Spleen (tissue), 11 donors: ENCODE data around the gene ZNF439. TPM values are rescaled to one million over a fixed set of nuclear protein-coding genes. Genes with fewer than 3 reads are reported as not detected.
"Not testable (repeated sequence)": the region's sequence is repeated elsewhere in the genome, so short reads cannot be mapped to it uniquely, and the experiment has no call there.

Experiments used
- DNase-seq: peaks from one replicate; pipeline ENCODE4 v3.0.0-alpha.2; 2020
- H3K27ac ChIP-seq, 8 donors: fragments of 200-600 bp; sonication (generic) in 7 of 8; 1 replicate in 4 of 8; 2 replicates in 4 of 8; pipeline versions ENCODE4 v1.5.0 to v1.8.0; 2016 to 2021; ENCODE audit warnings: inconsistent platforms in 4 of 8, mild to moderate bottlenecking in 4 of 8, moderate library complexity in 1 of 8
- H3K27me3 ChIP-seq, 7 donors: fragments of 200-600 bp; sonication (generic) in 6 of 7; replicated peaks in 1 of 7; 1 replicate in 4 of 7; 2 replicates in 3 of 7; pipeline versions ENCODE4 v1.5.0 to v1.8.0; 2016 to 2021; ENCODE audit warnings: inconsistent platforms in 3 of 7, mild to moderate bottlenecking in 1 of 7
- H3K36me3 ChIP-seq, 6 donors: fragments of 200-600 bp; sonication (generic) in 5 of 6; 1 replicate in 4 of 6; 2 replicates in 2 of 6; pipeline versions ENCODE4 v1.5.0 to v1.8.0; 2016 to 2021; ENCODE audit warnings: inconsistent platforms in 2 of 6
- H3K4me1 ChIP-seq, 6 donors: fragments of 200-600 bp; sonication (generic) in 5 of 6; 1 replicate in 3 of 6; 2 replicates in 3 of 6; pipeline versions ENCODE4 v1.5.0 to v1.8.0; 2016 to 2021; ENCODE audit warnings: inconsistent platforms in 3 of 6
- H3K4me3 ChIP-seq, 8 donors: fragments of 200-600 bp; sonication (generic) in 7 of 8; 1 replicate in 4 of 8; 2 replicates in 4 of 8; pipeline versions ENCODE4 v1.5.0 to v1.8.0; 2016 to 2021; ENCODE audit warnings: inconsistent platforms in 4 of 8, mild to moderate bottlenecking in 4 of 8, moderate library complexity in 2 of 8
- H3K9me3 ChIP-seq, 8 donors: fragments of 200-600 bp; sonication (generic) in 7 of 8; 1 replicate in 4 of 8; 2 replicates in 4 of 8; pipeline versions ENCODE4 v1.5.0 to v1.8.0; 2016 to 2021; ENCODE audit warnings: inconsistent platforms in 4 of 8
- CTCF ChIP-seq, 11 experiments: fragments of 200-600 bp in 7 of 11; fragments of 450-650 bp in 4 of 11; sonication (generic) in 4 of 11; IDR thresholded peaks in 8 of 11; conservative IDR thresholded peaks in 3 of 11; 1 replicate in 7 of 11; 2 replicates in 4 of 11; pipeline versions ENCODE4 v1.4.0 to v1.8.0; 2016 to 2021; ENCODE audit warnings: antibody characterized with exemption in 11 of 11, inconsistent platforms in 4 of 11, mild to moderate bottlenecking in 1 of 11
- POLR2A ChIP-seq, 3 donors: fragments of 450-650 bp; IDR thresholded peaks; one replicate each; pipeline ENCODE4 v1.5.1; 2017; ENCODE audit warnings: antibody characterized with exemption in 3 of 3, mild to moderate bottlenecking in 1 of 3
- POLR2AphosphoS5 ChIP-seq, 3 donors: sonication (generic); formaldehyde crosslinking; IDR thresholded peaks; one replicate each; pipeline ENCODE4 v1.5.1; 2017; ENCODE audit warnings: antibody characterized with exemption in 3 of 3
- WGBS, 5 donors: extraction: QIAGEN DNeasy Blood & Tissue Kit in 3 of 5; methylation state at CpG; one replicate each; pipeline versions ENCODE4 v1.1.5 to v1.1.7; 2013 to 2018; 5-methylcytosine and 5-hydroxymethylcytosine counted together
- intact Hi-C: fragments of 100-400 bp; cut with DNase I; formaldehyde crosslinking; loops from one replicate; pipeline ENCODE4 v1.15.0; 2023; ENCODE audit warnings: low total_unique reads
- polyA plus RNA-seq, 3 donors: library from polyadenylated mRNA; stranded (reverse); fragments of 200-250 nt; gene quantifications; one replicate each; pipeline ENCODE4 v1.2.1, GENCODE V29; 2013
- total RNA-seq, 7 donors: library from RNA; depleted of rRNA in 3 of 7; stranded (reverse); fragments of >200 nt in 3 of 7; fragmentation: NEBNext Ultra II Directional in 4 of 7; extraction: Animal tissue kit (Norgen Biotek cat#: 25700) in 4 of 7; gene quantifications; one replicate each; pipeline versions ENCODE4 v1.1.0 to v1.2.1, GENCODE V29; 2016 to 2021
- donor health status: healthy with polysubstance abuse.
- donor health status: DM: no; HTN: no; CAD: no; lungs with moderate emphysema.
- donor health status: DM: no; HTN: no; CAD: no.
- donor health status: Bipolar disorder and iron deficiency.
- donor health status: healthy.
- donor health status: DM: no; HTN: no; CAD: no.
- donor health status: DM: yes; HTN: yes; CAD: no.

The ZNF439 gene
- total and polyA plus RNA-seq, 10 donors = 10.2 to 19.4 (median 15.7) TPM

DNA sequence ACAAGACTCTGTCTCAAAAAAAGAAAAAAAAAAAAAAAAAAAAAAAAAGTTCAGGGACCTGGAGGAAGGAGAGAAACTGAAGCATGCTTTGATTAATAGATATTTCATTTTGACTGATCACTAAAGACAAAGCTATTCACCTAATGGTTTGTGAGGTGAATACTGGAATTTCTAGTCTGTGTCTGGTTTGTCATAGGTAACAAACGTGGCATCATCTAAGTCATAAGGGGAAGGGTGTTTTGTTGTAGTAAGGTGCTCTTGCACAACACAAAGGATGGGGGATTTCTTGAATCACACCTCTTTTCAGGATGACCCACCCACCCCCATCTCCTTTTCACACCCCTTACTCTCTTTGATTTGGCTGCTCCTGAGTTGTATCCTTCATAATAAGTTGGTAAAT lies 25.2 kb downstream of the ZNF439 start:
- Histone ChIP-seq H3K36me3 (peaks cover 0 to 11% (median 4%) of the 10 kb centered on the region in 6 donors), H3K27me3 (no peaks in the 10 kb centered on the region), H3K4me1 (no peaks in the 10 kb centered on the region), H3K4me3 (no peak overlapping the region), H3K27ac (no peak overlapping the region), H3K9me3 (peaks cover 5 to 48% (median 43%) of the 10 kb centered on the region in 8 donors)
- no peak for DNase-seq
- intact Hi-C loops = no loop called here
- WGBS, 5 donors = 54 to 81% (median 74%) methylated on average over 1 of the region's 1 CpG
- no peak for TF ChIP-seq POLR2A (IDR thresholded peaks at IDR 0.05)
- TF ChIP-seq CTCF (IDR thresholded peaks at IDR 0.05 in 8 of 11, conservative IDR thresholded peaks at IDR 0.05 in 3 of 11) = no peak
- TF ChIP-seq POLR2AphosphoS5 (IDR thresholded peaks at IDR 0.05) = no peak

- H3K4me3 ChIP-seq, H3K36me3 ChIP-seq, H3K27me3 ChIP-seq, DNase-seq, H3K4me1 ChIP-seq, H3K27ac ChIP-seq: not testable (repeated sequence)
- peak in 6 of 11 experiments; percentile 7 to 57 (median 40) for TF ChIP-seq CTCF (IDR thresholded peaks at IDR 0.05 in 8 of 11, conservative IDR thresholded peaks at IDR 0.05 in 3 of 11)
- 74 to 84% (median 81%) methylated on average over 16 of the region's 16 CpGs for WGBS, 5 donors
- peaks cover 0 to 11% (median 6%) of the 10 kb centered on the region in 8 donors for H3K9me3 ChIP-seq
- intact Hi-C loops = loop anchor here (2.0 kb wide), 1 partner anchor 109 kb away; no protein-coding TSS in a partner anchor
Measured at GRCh38 chr19:11879687-11880266, 31.3 kb downstream of the ZNF439 start.

DNA sequence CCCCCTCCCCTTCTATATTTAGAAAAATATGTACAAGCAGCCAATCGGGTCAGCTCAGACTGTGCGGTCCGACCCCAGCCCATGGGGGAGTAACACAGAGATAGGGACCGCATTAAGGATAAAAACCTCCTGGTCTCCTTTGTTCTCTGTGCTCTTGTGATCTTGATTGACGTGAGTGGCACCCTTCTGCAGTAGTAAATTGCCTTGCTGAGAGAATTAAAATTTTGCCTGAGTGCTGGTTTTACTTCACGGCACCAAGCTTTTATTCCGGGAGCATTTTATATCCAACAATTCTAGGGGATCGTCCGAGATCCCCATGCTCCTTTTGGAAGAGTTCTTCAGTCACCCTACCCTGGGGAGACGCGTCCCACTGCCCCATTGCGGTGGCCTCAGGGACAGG lies 32.1 kb downstream of the ZNF439 start:
- WGBS, 5 donors = 90 to 96% (median 92%) methylated on average over 12 of the region's 12 CpGs
- no peak overlapping the region for H3K27ac ChIP-seq
- TF ChIP-seq POLR2AphosphoS5 (IDR thresholded peaks at IDR 0.05) = no peak
- H3K36me3 ChIP-seq = no peaks in the 10 kb centered on the region
- peaks cover 0 to 11% (median 6%) of the 10 kb centered on the region in 8 donors for H3K9me3 ChIP-seq
- H3K4me1 ChIP-seq = peaks cover 0 to 5% (median 2%) of the 10 kb centered on the region in 6 donors
- H3K4me3 ChIP-seq = no peak overlapping the region
- intact Hi-C loops = loop anchor here (2.0 kb wide), 1 partner anchor 108 kb away; no protein-coding TSS in a partner anchor
- H3K27me3 ChIP-seq = no peaks in the 10 kb centered on the region
- DNase-seq = no peak

DNA sequence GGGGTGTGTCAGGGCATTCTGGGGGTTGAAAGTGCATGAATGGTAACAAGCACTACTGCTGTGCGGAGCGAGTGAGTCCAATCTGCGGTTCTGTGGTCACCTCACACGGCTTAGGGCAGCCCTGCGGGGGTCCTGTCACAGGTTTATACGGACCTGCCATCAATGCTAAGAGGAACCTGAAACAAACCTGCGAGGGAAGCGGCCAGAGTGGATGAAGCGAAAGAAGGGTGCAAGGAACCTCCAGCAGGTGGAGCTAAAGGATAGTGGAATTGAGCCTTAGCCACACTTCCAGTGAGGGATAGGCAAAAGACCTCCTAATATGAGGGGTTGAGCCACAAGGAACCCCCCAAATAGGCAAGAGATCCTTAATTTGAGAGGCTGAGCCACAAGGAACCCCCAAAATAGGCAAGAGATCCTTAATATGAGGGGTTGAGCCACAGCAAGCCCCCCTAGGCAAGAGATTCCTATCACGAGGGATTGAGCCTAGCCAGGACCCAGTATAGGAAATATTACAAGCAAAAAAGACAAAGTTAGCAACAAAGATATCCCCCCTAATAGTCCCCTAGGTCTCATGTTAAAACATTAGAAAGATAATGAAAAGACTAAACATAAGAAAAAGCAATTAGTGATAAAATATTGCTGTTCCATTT lies 32.8 kb downstream of the ZNF439 start:
- TF ChIP-seq CTCF (IDR thresholded peaks at IDR 0.05 in 8 of 11, conservative IDR thresholded peaks at IDR 0.05 in 3 of 11) = peak; percentile 41 to 82 (median 74)
- TF ChIP-seq POLR2A (IDR thresholded peaks at IDR 0.05) = no peak
- TF ChIP-seq POLR2AphosphoS5 (IDR thresholded peaks at IDR 0.05) = no peak
- no peaks in the 10 kb centered on the region for H3K27me3 ChIP-seq
- no peaks in the 10 kb centered on the region for H3K36me3 ChIP-seq
- H3K4me3 ChIP-seq = peak overlapping the region in 1 of 8 donors; percentile 21
- WGBS, 5 donors = 15 to 25% (median 19%) methylated on average over 10 of the region's 10 CpGs
- intact Hi-C loops = loop anchor here (2.0 kb wide), 1 partner anchor 108 kb away; no protein-coding TSS in a partner anchor
- peaks cover 0 to 5% (median 2%) of the 10 kb centered on the region in 6 donors for H3K4me1 ChIP-seq
- DNase-seq = peak; percentile 75
- H3K9me3 ChIP-seq = peaks cover 0 to 13% (median 7%) of the 10 kb centered on the region in 8 donors
- no peak overlapping the region for H3K27ac ChIP-seq
